IMR-90 (cell line): ENCODE measurements around the gene GNA14. TPM values are rescaled to one million over a fixed set of nuclear protein-coding genes. Genes with fewer than 3 reads are reported as not detected.

Experiments used
- ATAC-seq: fragments of 200-7000 bp; cut with Tn5 transposase; 2 replicates; pipeline ENCODE4 v1.9.1; 2020; ENCODE audit warnings: low read depth, mild to moderate bottlenecking, moderate library complexity
- BruUV-seq: library from RNA; stranded (reverse); fragments of 400-500 nt; replicated peaks from 2 replicates; lab custom pipeline; 2021; lab: Mats Ljungman, UMichigan
- CTCF ChIA-PET: fragments of 300-600 bp; formaldehyde crosslinking; extraction: SDS; loops from one replicate; lab custom pipeline; 2021; ENCODE audit warnings: antibody characterized with exemption; lab: Yijun Ruan, JAX
- POLR2A ChIA-PET: fragments of 300-600 bp; sonication (Branson Sonifier 250); formaldehyde crosslinking; loops from one replicate; lab custom pipeline; 2022; ENCODE audit warnings: antibody characterized with exemption; ENCODE audit not compliant: unreplicated experiment; lab: Charles Lee
- DNase-seq: peaks from one replicate; pipeline ENCODE4 v3.0.0; 2013
- H2AFZ ChIP-seq: replicated peaks from 2 replicates; pipeline ENCODE3; 2013; ENCODE audit warnings: low read length, mild to moderate bottlenecking; ENCODE audit not compliant: poor library complexity
- H2AK5ac ChIP-seq: 2 replicates; pipeline ENCODE4 v1.6.1; 2013; ENCODE audit warnings: low read depth, low read length, inconsistent platforms
- H2AK9ac ChIP-seq: replicated peaks from 2 replicates; pipeline ENCODE3; 2013; ENCODE audit warnings: mild to moderate bottlenecking, low read depth, low read length, moderate library complexity; ENCODE audit not compliant: poor library complexity
- H2BK120ac ChIP-seq: 2 replicates; pipeline ENCODE4 v1.6.1; 2013; ENCODE audit warnings: low read depth, low read length, inconsistent platforms
- H2BK15ac ChIP-seq: 3 replicates; pipeline ENCODE4 v1.6.1; 2013; ENCODE audit warnings: low read depth, low read length, inconsistent platforms
- H2BK20ac ChIP-seq: 2 replicates; pipeline ENCODE4 v1.6.1; 2013; ENCODE audit warnings: low read depth, mild to moderate bottlenecking, inconsistent platforms, low read length, moderate library complexity
- H2BK5ac ChIP-seq: 2 replicates; pipeline ENCODE4 v1.6.1; 2013; ENCODE audit warnings: mild to moderate bottlenecking, low read depth, low read length, inconsistent platforms; ENCODE audit not compliant: poor library complexity, severe bottlenecking
- H3K14ac ChIP-seq: replicated peaks from 2 replicates; pipeline ENCODE4 v1.6.1; 2013; ENCODE audit warnings: low read depth, low read length, inconsistent platforms
- H3K18ac ChIP-seq: 2 replicates; pipeline ENCODE4 v1.6.1; 2013; ENCODE audit warnings: low read depth, low read length, control low read depth
- H3K23ac ChIP-seq: 2 replicates; pipeline ENCODE4 v1.6.1; 2013; ENCODE audit warnings: low read depth, low read length, inconsistent platforms
- H3K27ac ChIP-seq: 2 replicates; pipeline ENCODE4 v1.5.1; 2013; ENCODE audit warnings: mild to moderate bottlenecking, control low read depth, low read length; ENCODE audit not compliant: insufficient read depth
- H3K27me3 ChIP-seq: 2 replicates; pipeline ENCODE4 v1.6.1; 2013; ENCODE audit warnings: low read length; ENCODE audit not compliant: control insufficient read depth, insufficient read depth
- H3K36me3 ChIP-seq: 2 replicates; pipeline ENCODE4 v1.6.1; 2013; ENCODE audit warnings: low read length, mixed read lengths; ENCODE audit not compliant: control insufficient read depth, insufficient read depth
- H3K4ac ChIP-seq: 2 replicates; pipeline ENCODE4 v1.6.1; 2013; ENCODE audit warnings: low read depth, low read length, inconsistent platforms
- H3K4me1 ChIP-seq: 2 replicates; pipeline ENCODE4 v1.6.1; 2013; ENCODE audit warnings: low read length, mixed read lengths; ENCODE audit not compliant: control insufficient read depth, insufficient read depth
- H3K4me2 ChIP-seq: 2 replicates; pipeline ENCODE4 v1.6.1; 2013; ENCODE audit warnings: low read depth, mild to moderate bottlenecking, control low read depth, low read length, moderate library complexity
- H3K4me3 ChIP-seq: 2 replicates; pipeline ENCODE4 v1.5.1; 2013; ENCODE audit warnings: low read depth, mild to moderate bottlenecking, control low read depth, low read length, moderate library complexity; ENCODE audit not compliant: insufficient read depth
- H3K56ac ChIP-seq: 2 replicates; pipeline ENCODE4 v1.6.1; 2013; ENCODE audit warnings: low read length, inconsistent platforms; ENCODE audit not compliant: insufficient read depth; ENCODE audit errors: extremely low read depth
- H3K79me1 ChIP-seq, 2 experiments: 2 replicates each; pipeline ENCODE4 v1.6.1; 2013; ENCODE audit warnings: low read length in 2 of 2, inconsistent platforms in 1 of 2, low read depth in 1 of 2
- H3K9ac ChIP-seq: 2 replicates; pipeline ENCODE4 v1.6.1; 2013; ENCODE audit warnings: low read depth, low read length, control low read depth
- H3K9me1 ChIP-seq: 2 replicates; pipeline ENCODE4 v1.6.1; 2013; ENCODE audit warnings: low read length, inconsistent platforms; ENCODE audit not compliant: insufficient read depth
- H3K9me3 ChIP-seq: 2 replicates; pipeline ENCODE4 v1.6.1; 2013; ENCODE audit warnings: low read length; ENCODE audit not compliant: control insufficient read depth, insufficient read depth
- H4K20me1 ChIP-seq: 2 replicates; pipeline ENCODE4 v1.6.1; 2013; ENCODE audit warnings: low read length, inconsistent platforms; ENCODE audit not compliant: insufficient read depth
- H4K5ac ChIP-seq: 2 replicates; pipeline ENCODE4 v1.6.1; 2013; ENCODE audit warnings: mild to moderate bottlenecking, low read depth, low read length, control low read depth
- H4K8ac ChIP-seq, 2 experiments: 2 replicates each; pipeline ENCODE4 v1.6.1; 2013; ENCODE audit warnings: low read depth in 2 of 2, low read length in 2 of 2, control low read depth in 1 of 2, inconsistent platforms in 1 of 2
- H4K91ac ChIP-seq: 2 replicates; pipeline ENCODE4 v1.6.1; 2013; ENCODE audit warnings: low read depth, low read length, inconsistent platforms; ENCODE audit not compliant: insufficient read depth
- BHLHE40 ChIP-seq: fragments of 150-350 bp; IDR thresholded peaks from 2 replicates; pipeline ENCODE4 v1.6.1; 2016; ENCODE audit warnings: mild to moderate bottlenecking, low read depth, low read length
- CEBPB ChIP-seq: IDR thresholded peaks from 2 replicates; pipeline ENCODE4 v1.6.1; 2012; ENCODE audit warnings: low read depth, low read length, improper control_type of control experiment
- CHD1 ChIP-seq: IDR thresholded peaks from 2 replicates; pipeline ENCODE4 v1.6.1; 2012; ENCODE audit warnings: low read depth, low read length, improper control_type of control experiment
- FOS ChIP-seq: fragments of 150-350 bp; IDR thresholded peaks from 2 replicates; pipeline ENCODE4 v1.6.1; 2016; ENCODE audit warnings: low read depth, low read length
- MAFK ChIP-seq: IDR thresholded peaks from 2 replicates; pipeline ENCODE4 v1.6.1; 2012; ENCODE audit warnings: low read depth, low read length, improper control_type of control experiment
- MAZ ChIP-seq: IDR thresholded peaks from 2 replicates; pipeline ENCODE4 v1.6.1; 2012; ENCODE audit warnings: low read depth, mild to moderate bottlenecking, low read length, improper control_type of control experiment, moderate library complexity, borderline replicate concordance
- MXI1 ChIP-seq: IDR thresholded peaks from 2 replicates; pipeline ENCODE4 v1.6.1; 2012; ENCODE audit warnings: low read depth, mild to moderate bottlenecking, low read length, moderate library complexity, borderline replicate concordance
- NFE2L2 ChIP-seq: fragments of 150-350 bp; IDR thresholded peaks from 2 replicates; pipeline ENCODE4 v1.6.1; 2016; ENCODE audit warnings: low read depth, mild to moderate bottlenecking, low read length
- POLR2A ChIP-seq: IDR thresholded peaks from 2 replicates; pipeline ENCODE4 v1.6.1; 2012; ENCODE audit warnings: mild to moderate bottlenecking, low read depth, low read length
- RAD21 ChIP-seq: IDR thresholded peaks from 2 replicates; pipeline ENCODE4 v1.6.1; 2012; ENCODE audit warnings: low read length, improper control_type of control experiment
- RCOR1 ChIP-seq: IDR thresholded peaks from 2 replicates; pipeline ENCODE4 v1.6.1; 2012; ENCODE audit warnings: mild to moderate bottlenecking, low read length, improper control_type of control experiment; ENCODE audit not compliant: insufficient replicate concordance
- RFX5 ChIP-seq: IDR thresholded peaks from 2 replicates; pipeline ENCODE4 v1.8.0; 2012; ENCODE audit warnings: low read depth, mild to moderate bottlenecking, low read length, moderate library complexity
- SMC3 ChIP-seq: fragments of 150-350 bp; IDR thresholded peaks from 2 replicates; pipeline ENCODE4 v1.6.1; 2016; ENCODE audit warnings: low read depth, mild to moderate bottlenecking, antibody characterized with exemption, low read length, moderate library complexity
- WGBS, 2 experiments: methylation state at CpG; one replicate each; pipeline versions ENCODE4 v1.1.5 to v1.1.7; 2013; ENCODE audit warnings: missing lambda C conversion rate in 2 of 2; ENCODE audit not compliant: insufficient read length in 1 of 2; ENCODE audit errors: extremely low coverage in 2 of 2; 5-methylcytosine and 5-hydroxymethylcytosine counted together
- dilution Hi-C: fragments of 300-500 bp; cut with HindIII; formaldehyde crosslinking; loops from one replicate; pipeline ENCODE4 v1.14.3; 2018; ENCODE audit warnings: low sequenced_read_pairs; ENCODE audit not compliant: unreplicated experiment
- in situ Hi-C: fragments of 300-500 bp; cut with MboI; formaldehyde crosslinking; loops from 3 replicates; pipeline ENCODE4 v1.14.3; 2019; ENCODE audit warnings: low sequenced_read_pairs, inconsistent platforms, mixed read lengths
- intact Hi-C: fragments of 100-400 bp; cut with micrococcal nuclease; formaldehyde crosslinking; loops from 2 replicates; pipeline ENCODE4 v1.10.0; 2022
- polyA plus RNA-seq, 3 experiments: library from polyadenylated mRNA; depleted of rRNA; stranded (reverse); fragments of >200 nt; gene quantifications; 2 replicates each; pipeline ENCODE4 v1.2.3, GENCODE V29; 2012; ENCODE audit warnings: low replicate concordance in 1 of 3
- total RNA-seq: library from RNA; depleted of rRNA; stranded (reverse); fragments of >200 nt; gene quantifications from 2 replicates; pipeline ENCODE4 v1.2.3, GENCODE V29; 2012
- TF ChIP-seq, protein P1 (sequence below): fragments of 150-350 bp; IDR thresholded peaks from 2 replicates; pipeline ENCODE4 v1.6.1; 2016; ENCODE audit warnings: low read depth, mild to moderate bottlenecking, low read length, moderate library complexity, borderline replicate concordance
- TF ChIP-seq, protein P2 (sequence below): conservative IDR thresholded peaks from 2 replicates; pipeline ENCODE4 v1.5.1; 2012; ENCODE audit warnings: mild to moderate bottlenecking, low read depth, low read length, improper control_type of control experiment
- TF ChIP-seq, protein P3 (sequence below): fragments of 150-350 bp; IDR thresholded peaks from 2 replicates; pipeline ENCODE4 v1.6.1; 2017; ENCODE audit warnings: mild to moderate bottlenecking, antibody characterized with exemption, low read length, low read depth

The GNA14 gene
- total and polyA plus RNA-seq, 2 of the 4 experiments (the other 2 are of a cell fraction), result under 0.01 to 0.03 TPM

DNA sequence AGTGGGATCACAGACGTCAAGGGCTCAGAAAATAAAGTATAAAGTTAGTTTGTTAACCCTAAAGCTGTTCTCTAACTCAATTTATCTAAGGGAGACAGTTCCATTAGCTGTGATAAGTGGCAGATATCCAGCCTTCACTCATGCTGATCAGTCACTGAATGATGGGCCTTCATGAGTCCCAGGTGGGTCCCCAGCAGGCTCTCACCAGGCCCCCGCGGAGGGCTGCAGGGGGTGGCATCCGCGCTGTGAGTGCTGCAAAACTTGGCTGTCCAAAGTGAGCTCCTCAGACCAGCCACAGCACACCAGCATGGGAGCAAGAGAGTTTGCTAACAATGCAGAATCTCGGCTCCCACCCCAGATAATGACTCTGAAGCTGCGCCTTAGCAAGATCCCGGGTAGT is 187.2 kb downstream of the GNA14 start:
- Histone ChIP-seq H3K9me3 (no peaks in the 10 kb centered on the region), H3K27me3 (no peaks in the 10 kb centered on the region), H3K4me3 (no peak overlapping the region), H2BK5ac (no peak overlapping the region), H4K5ac (no peak overlapping the region), H2BK20ac (no peak overlapping the region), H2AK9ac (no peak overlapping the region), H4K20me1 (no peaks in the 10 kb centered on the region), H4K91ac (no peak overlapping the region), H3K23ac (no peak overlapping the region), H2AK5ac (no peak overlapping the region), H3K56ac (no peak overlapping the region), H3K9me1 (no peaks in the 10 kb centered on the region), H3K4me2 (no peak overlapping the region), H2AFZ (no peak overlapping the region), H2BK15ac (no peak overlapping the region), H3K14ac (no peak overlapping the region), H3K9ac (no peak overlapping the region), H3K79me1 (no peaks in the 10 kb centered on the region), H3K27ac (no peak overlapping the region), H3K4me1 (no peaks in the 10 kb centered on the region), H2BK120ac (no peak overlapping the region), H4K8ac (no peak overlapping the region), H3K4ac (no peak overlapping the region), H3K18ac (no peak overlapping the region), H3K36me3 (no peaks in the 10 kb centered on the region)
- ATAC-seq (no peak), DNase-seq (no peak)
- ChIA-PET CTCF (interaction anchor here (0.9 kb wide), 1 partner anchor 19 kb away, joined by 3 read pairs; no protein-coding TSS in a partner anchor), POLR2A (no interaction called here)
- dilution Hi-C loops (no loop called here), intact Hi-C loops (no loop called here), in situ Hi-C loops (no loop called here)
- TF ChIP-seq POLR2A, result no peak
- TF ChIP-seq MAFK, result no peak
- TF ChIP-seq RFX5, result no peak
- no peak for TF ChIP-seq FOS
- TF ChIP-seq CEBPB, result no peak
- TF ChIP-seq NFE2L2, result no peak
- TF ChIP-seq RCOR1, result no peak
- TF ChIP-seq, protein P1, sequence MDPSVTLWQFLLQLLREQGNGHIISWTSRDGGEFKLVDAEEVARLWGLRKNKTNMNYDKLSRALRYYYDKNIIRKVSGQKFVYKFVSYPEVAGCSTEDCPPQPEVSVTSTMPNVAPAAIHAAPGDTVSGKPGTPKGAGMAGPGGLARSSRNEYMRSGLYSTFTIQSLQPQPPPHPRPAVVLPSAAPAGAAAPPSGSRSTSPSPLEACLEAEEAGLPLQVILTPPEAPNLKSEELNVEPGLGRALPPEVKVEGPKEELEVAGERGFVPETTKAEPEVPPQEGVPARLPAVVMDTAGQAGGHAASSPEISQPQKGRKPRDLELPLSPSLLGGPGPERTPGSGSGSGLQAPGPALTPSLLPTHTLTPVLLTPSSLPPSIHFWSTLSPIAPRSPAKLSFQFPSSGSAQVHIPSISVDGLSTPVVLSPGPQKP, result no peak
- TF ChIP-seq MAZ, result no peak
- TF ChIP-seq, protein P2, sequence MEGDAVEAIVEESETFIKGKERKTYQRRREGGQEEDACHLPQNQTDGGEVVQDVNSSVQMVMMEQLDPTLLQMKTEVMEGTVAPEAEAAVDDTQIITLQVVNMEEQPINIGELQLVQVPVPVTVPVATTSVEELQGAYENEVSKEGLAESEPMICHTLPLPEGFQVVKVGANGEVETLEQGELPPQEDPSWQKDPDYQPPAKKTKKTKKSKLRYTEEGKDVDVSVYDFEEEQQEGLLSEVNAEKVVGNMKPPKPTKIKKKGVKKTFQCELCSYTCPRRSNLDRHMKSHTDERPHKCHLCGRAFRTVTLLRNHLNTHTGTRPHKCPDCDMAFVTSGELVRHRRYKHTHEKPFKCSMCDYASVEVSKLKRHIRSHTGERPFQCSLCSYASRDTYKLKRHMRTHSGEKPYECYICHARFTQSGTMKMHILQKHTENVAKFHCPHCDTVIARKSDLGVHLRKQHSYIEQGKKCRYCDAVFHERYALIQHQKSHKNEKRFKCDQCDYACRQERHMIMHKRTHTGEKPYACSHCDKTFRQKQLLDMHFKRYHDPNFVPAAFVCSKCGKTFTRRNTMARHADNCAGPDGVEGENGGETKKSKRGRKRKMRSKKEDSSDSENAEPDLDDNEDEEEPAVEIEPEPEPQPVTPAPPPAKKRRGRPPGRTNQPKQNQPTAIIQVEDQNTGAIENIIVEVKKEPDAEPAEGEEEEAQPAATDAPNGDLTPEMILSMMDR, result no peak
- TF ChIP-seq SMC3, result no peak
- TF ChIP-seq RAD21, result no peak
- TF ChIP-seq MXI1, result no peak
- TF ChIP-seq, protein P3, sequence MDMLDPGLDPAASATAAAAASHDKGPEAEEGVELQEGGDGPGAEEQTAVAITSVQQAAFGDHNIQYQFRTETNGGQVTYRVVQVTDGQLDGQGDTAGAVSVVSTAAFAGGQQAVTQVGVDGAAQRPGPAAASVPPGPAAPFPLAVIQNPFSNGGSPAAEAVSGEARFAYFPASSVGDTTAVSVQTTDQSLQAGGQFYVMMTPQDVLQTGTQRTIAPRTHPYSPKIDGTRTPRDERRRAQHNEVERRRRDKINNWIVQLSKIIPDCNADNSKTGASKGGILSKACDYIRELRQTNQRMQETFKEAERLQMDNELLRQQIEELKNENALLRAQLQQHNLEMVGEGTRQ, result no peak
- no peak for TF ChIP-seq BHLHE40
- no peak for TF ChIP-seq CHD1
- no CpG with 5 or more reads among the region's 8 CpGs for WGBS, 2 experiments
- BruUV-seq, result no TSS peak
